Measurements from ENCODE around the gene STAG2. TPM values are rescaled to one million over a fixed set of nuclear protein-coding genes. Genes with fewer than 3 reads are reported as not detected.
A peak's percentile ranks its signal among the peaks of the same experiment; 100 is the strongest.
"Not testable (repeated sequence)": the region's sequence is repeated elsewhere in the genome, so short reads cannot be mapped to it uniquely, and the experiment has no call there.

STAG2 gene
- total and polyA plus RNA-seq, 2 of the 13 experiments (the other 11 are each of a cell fraction or from before 2014, with no cell fraction given) = 21.0 to 50.8 TPM

GRCh38 chrX:124127496-124127895 is 166.0 kb downstream of the STAG2 start:
- no peak for TF ChIP-seq ZNF354B (CRISPR knock-in tag; IDR thresholded peaks at IDR 0.05)
- TF ChIP-seq, protein P1, sequence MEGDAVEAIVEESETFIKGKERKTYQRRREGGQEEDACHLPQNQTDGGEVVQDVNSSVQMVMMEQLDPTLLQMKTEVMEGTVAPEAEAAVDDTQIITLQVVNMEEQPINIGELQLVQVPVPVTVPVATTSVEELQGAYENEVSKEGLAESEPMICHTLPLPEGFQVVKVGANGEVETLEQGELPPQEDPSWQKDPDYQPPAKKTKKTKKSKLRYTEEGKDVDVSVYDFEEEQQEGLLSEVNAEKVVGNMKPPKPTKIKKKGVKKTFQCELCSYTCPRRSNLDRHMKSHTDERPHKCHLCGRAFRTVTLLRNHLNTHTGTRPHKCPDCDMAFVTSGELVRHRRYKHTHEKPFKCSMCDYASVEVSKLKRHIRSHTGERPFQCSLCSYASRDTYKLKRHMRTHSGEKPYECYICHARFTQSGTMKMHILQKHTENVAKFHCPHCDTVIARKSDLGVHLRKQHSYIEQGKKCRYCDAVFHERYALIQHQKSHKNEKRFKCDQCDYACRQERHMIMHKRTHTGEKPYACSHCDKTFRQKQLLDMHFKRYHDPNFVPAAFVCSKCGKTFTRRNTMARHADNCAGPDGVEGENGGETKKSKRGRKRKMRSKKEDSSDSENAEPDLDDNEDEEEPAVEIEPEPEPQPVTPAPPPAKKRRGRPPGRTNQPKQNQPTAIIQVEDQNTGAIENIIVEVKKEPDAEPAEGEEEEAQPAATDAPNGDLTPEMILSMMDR (CRISPR knock-in tag; IDR thresholded peaks at IDR 0.05) = peak; percentile 29; the same call in 1 of the 2 replicates
- TF ChIP-seq STAG1 (CRISPR knock-in tag; IDR thresholded peaks at IDR 0.05) = 0 out of 2 replicates have a peak, but pooled peaks have one; percentile 8
- TF ChIP-seq RAD51 (IDR thresholded peaks at IDR 0.05; ENCODE audit: borderline replicate concordance) = no peak
- TF ChIP-seq HMG20B (CRISPR knock-in tag; conservative IDR thresholded peaks at IDR 0.05) = no peak
- in situ Hi-C loops (cut with HindIII; ENCODE audit: extremely low pct_ligation_motif_present, low pct_unique_long_range_greater_than_20kb) = no loop called here
- POLR2A ChIA-PET = no interaction called here

GRCh38 chrX:124132437-124132836 is 170.9 kb downstream of the STAG2 start:
- H3K4me1 ChIP-seq (ENCODE audit: insufficient read depth, low read length); H2AFZ ChIP-seq (ENCODE audit: low read length); H3K9ac ChIP-seq (ENCODE audit: insufficient read depth, low read depth, low read length); ATAC-seq; in situ Hi-C loops (cut with HindIII; ENCODE audit: extremely low pct_ligation_motif_present, low pct_unique_long_range_greater_than_20kb); H3K36me3 ChIP-seq (replicated peaks in 1 of 2; ENCODE audit: control insufficient read depth in 1 of 2, insufficient read depth in 2 of 2, low read length in 2 of 2); H4K20me1 ChIP-seq (ENCODE audit: insufficient read depth, low read length); intact Hi-C loops (cut with micrococcal nuclease; ENCODE audit: unreplicated experiment); BruUV-seq (replicated peaks); POLR2A ChIA-PET; FAIRE-seq; H3K79me2 ChIP-seq (ENCODE audit: insufficient read depth, low read length); CTCF ChIA-PET (ENCODE audit: low intra/inter-chr PET ratio, low total read pairs); H3K4me3 ChIP-seq (replicated peaks in 1 of 3; ENCODE audit: insufficient read depth in 1 of 3, low read depth in 2 of 3, low read length in 3 of 3); H3K9me3 ChIP-seq (ENCODE audit: low read length); H3K4me2 ChIP-seq (ENCODE audit: low read depth, low read length); DNase-seq (ENCODE audit: low spot score); H3K27ac ChIP-seq (ENCODE audit: extremely low read length, insufficient read depth, low read length); H3K27me3 ChIP-seq (ENCODE audit: control insufficient read depth in 1 of 2, insufficient read depth in 2 of 2, low read length in 2 of 2): not testable (repeated sequence)
- WGBS (ENCODE audit: low lambda C conversion rate) = 33% methylated on average over 5 of the region's 5 CpGs

More at GRCh38 chrX:124127496-124127895, 166.0 kb downstream of the STAG2 start:
- Histone ChIP-seq H3K36me3 (replicated peaks in 1 of 2; ENCODE audit: control insufficient read depth in 1 of 2, insufficient read depth in 2 of 2, low read length in 2 of 2) (no peaks in the 10 kb centered on the region), H3K4me2 (ENCODE audit: low read depth, low read length) (no peak overlapping the region), H2AFZ (ENCODE audit: low read length) (no peak overlapping the region), H3K9ac (ENCODE audit: insufficient read depth, low read depth, low read length) (no peak overlapping the region), H3K4me1 (ENCODE audit: insufficient read depth, low read length) (no peaks in the 10 kb centered on the region), H3K9me3 (ENCODE audit: low read length) (no peaks in the 10 kb centered on the region), H3K4me3 (replicated peaks in 1 of 3; ENCODE audit: insufficient read depth in 1 of 3, low read depth in 2 of 3, low read length in 3 of 3) (no peak overlapping the region), H4K20me1 (ENCODE audit: insufficient read depth, low read length) (no peaks in the 10 kb centered on the region), H3K27me3 (ENCODE audit: control insufficient read depth in 1 of 2, insufficient read depth in 2 of 2, low read length in 2 of 2) (no peaks in the 10 kb centered on the region), H3K27ac (ENCODE audit: extremely low read length, insufficient read depth, low read length) (no peak overlapping the region), H3K79me2 (ENCODE audit: insufficient read depth, low read length) (no peaks in the 10 kb centered on the region)
- WGBS (ENCODE audit: low lambda C conversion rate) = 83% methylated on average over 2 of the region's 7 CpGs
- FAIRE-seq (no peak), ATAC-seq (peak; percentile 86), DNase-seq (ENCODE audit: low spot score) (no peak)
- no TSS peak for BruUV-seq (replicated peaks)
- intact Hi-C loops (cut with micrococcal nuclease; ENCODE audit: unreplicated experiment) = no loop called here
- CTCF ChIA-PET (ENCODE audit: low intra/inter-chr PET ratio, low total read pairs) = no interaction called here

Data from HepG2 (cell line).